Coronary artery (tissue), 2 donors: ENCODE results near the gene TMEM213.

Experiments
- DNase-seq: peaks from one replicate; pipeline ENCODE4 v3.0.0-alpha.2; 2017; ENCODE audit warnings: low spot score
- H3K27ac ChIP-seq, 2 donors: fragments of 200-600 bp; sonication (generic); one replicate each; pipeline ENCODE4 v1.5.1; 2016 to 2019
- H3K4me3 ChIP-seq: fragments of 200-600 bp; sonication (generic); 2 replicates; pipeline ENCODE4 v1.5.1; 2016; ENCODE audit warnings: mild to moderate bottlenecking, moderate library complexity
- TF ChIP-seq, protein P1 (sequence below): fragments of 200-600 bp; sonication (generic); IDR thresholded peaks from one replicate; pipeline ENCODE4 v1.5.1; 2019; ENCODE audit warnings: antibody characterized with exemption

TMEM213 gene

DNA sequence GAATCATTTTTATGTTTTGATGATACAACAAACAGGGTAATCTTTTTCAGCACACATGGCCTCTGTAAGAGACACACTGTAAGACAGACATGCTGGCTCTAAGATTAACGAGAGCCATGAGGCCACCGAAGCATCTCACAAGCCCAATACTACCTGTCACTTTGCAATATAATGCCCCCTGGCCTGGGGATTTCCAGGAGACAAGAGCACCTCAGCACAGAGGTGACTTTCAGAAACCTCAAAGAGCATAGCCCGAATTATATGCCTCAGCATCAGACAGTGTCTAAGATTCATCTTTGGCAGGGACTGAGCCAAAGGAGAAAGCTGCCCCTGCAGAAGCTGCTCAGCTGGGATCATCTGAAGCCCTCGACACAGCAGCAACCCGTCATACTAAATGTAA, 44.2 kb upstream of the TMEM213 start:
- TF ChIP-seq, protein P1, sequence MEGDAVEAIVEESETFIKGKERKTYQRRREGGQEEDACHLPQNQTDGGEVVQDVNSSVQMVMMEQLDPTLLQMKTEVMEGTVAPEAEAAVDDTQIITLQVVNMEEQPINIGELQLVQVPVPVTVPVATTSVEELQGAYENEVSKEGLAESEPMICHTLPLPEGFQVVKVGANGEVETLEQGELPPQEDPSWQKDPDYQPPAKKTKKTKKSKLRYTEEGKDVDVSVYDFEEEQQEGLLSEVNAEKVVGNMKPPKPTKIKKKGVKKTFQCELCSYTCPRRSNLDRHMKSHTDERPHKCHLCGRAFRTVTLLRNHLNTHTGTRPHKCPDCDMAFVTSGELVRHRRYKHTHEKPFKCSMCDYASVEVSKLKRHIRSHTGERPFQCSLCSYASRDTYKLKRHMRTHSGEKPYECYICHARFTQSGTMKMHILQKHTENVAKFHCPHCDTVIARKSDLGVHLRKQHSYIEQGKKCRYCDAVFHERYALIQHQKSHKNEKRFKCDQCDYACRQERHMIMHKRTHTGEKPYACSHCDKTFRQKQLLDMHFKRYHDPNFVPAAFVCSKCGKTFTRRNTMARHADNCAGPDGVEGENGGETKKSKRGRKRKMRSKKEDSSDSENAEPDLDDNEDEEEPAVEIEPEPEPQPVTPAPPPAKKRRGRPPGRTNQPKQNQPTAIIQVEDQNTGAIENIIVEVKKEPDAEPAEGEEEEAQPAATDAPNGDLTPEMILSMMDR = no peak
- Histone ChIP-seq H3K27ac (no peak overlapping the region), H3K4me3 (no peak overlapping the region)
- no peak for DNase-seq

- H3K27ac ChIP-seq = no peak overlapping the region
- H3K4me3 ChIP-seq = no peak overlapping the region
- TF ChIP-seq, protein P1 = no peak
- no peak for DNase-seq
These were observed 42.5 kb upstream of the TMEM213 start for GRCh38 chr7:138755331-138755747.

DNA sequence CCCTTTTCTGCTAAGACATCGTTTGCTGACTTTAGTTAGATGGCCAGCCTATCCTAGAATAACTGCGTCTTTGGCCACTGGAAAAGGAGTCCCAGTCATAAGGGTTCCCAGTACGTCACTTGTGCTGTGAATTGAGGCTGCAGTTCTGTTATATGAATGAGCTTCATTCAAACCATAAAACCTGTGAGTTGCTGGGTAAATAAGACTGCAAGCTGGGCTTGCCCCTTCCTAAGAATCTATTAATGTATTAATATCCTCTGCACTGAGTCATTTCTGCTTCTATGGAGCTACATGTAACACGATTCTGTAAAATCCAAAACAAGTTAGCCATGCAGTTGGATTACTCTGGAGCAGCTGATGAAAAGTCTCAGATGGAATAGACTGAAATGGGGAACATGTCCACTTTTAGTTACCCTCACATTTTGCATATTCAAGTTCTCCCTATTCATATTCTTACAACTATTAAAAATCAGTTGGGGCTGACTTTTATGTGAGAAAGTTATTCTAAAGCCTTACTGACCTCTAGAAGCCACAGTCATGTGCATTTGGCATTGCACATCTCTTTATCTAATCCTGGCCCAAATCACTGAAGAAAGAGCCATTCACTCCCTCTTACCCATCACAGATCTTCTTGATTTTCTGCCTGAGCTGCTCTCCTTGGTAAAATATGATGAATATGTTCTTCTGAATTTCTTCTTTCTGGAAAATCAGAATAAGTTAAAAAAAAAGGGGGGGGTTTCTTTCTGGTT, 41.8 kb upstream of the TMEM213 start:
- Histone ChIP-seq H3K27ac (no peak overlapping the region), H3K4me3 (no peak overlapping the region)
- TF ChIP-seq, protein P1 = no peak
- DNase-seq = no peak

GRCh38 chr7:138756591-138757242, 41.1 kb upstream of the TMEM213 start:
- H3K27ac ChIP-seq = no peak overlapping the region
- H3K4me3 ChIP-seq = no peak overlapping the region
- TF ChIP-seq, protein P1 = no peak
- DNase-seq = no peak

DNA sequence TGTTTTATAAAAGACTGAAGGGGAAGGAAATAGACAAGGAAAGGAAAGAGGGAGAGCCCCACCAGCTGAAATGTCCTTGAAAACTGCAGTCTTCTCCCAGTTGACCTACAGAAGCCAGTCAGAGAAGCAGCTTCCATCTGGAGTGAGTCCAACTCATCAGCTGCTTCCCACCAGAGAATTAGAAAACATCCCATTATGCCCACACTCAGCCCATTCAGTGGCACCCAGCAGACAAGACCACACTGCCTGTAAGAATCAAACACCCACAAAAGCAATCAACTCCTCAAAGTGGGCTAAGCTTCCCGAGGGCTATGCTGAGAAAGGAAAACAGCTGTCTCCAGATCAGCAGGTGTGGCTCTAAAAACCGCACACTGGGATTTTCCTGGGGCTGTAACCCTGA, 29.6 kb upstream of the TMEM213 start:
- TF ChIP-seq, protein P1 = no peak
- Histone ChIP-seq H3K4me3 (no peak overlapping the region), H3K27ac (no peak overlapping the region)
- DNase-seq = no peak

DNA sequence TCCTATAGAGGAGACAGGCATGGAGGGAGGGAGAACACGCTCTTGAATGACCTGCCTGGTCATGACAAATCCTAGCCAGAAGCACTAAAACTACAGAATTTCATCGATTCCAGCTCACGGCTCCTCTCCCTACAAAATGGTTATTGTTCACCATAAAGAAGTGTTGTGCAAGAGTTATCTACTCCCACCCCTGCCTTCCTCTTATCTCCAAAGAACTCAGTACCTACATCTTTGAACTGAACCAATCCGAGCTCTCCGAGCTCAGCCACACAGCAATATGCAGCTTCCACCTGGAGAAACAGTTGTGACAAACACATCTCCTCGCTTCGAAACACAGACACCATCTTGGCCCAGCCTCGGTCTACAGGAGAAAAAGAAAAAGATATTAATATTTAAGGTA, 26.9 kb upstream of the TMEM213 start:
- H3K4me3 ChIP-seq = no peak overlapping the region
- H3K27ac ChIP-seq = no peak overlapping the region
- DNase-seq = no peak
- TF ChIP-seq, protein P1 = no peak

- DNase-seq = no peak
- H3K27ac ChIP-seq = no peak overlapping the region
- TF ChIP-seq, protein P1 = no peak
- no peak overlapping the region for H3K4me3 ChIP-seq
These were observed 24.6 kb upstream of the TMEM213 start for GRCh38 chr7:138773176-138773575.
